Fibroblast of lung (primary cell): ENCODE measurements around the gene DCD. TPM values are rescaled to one million over a fixed set of nuclear protein-coding genes. Genes with fewer than 3 reads are reported as not detected.

ENCODE experiments used
- DNase-seq, 2 donors: peaks; one replicate each; pipeline versions ENCODE4 v3.0.0 to v3.0.0-alpha.2; 2010; ENCODE audit warnings: low read depth in 2 of 2
- H2AFZ ChIP-seq: 2 replicates; pipeline ENCODE4 v1.5.1; 2012; ENCODE audit warnings: low read length, control low read depth, inconsistent platforms
- H3K27ac ChIP-seq: 2 replicates; pipeline ENCODE4 v1.5.1; 2011; ENCODE audit warnings: low read length, control low read depth; ENCODE audit not compliant: insufficient read depth
- H3K27me3 ChIP-seq: 2 replicates; pipeline ENCODE4 v1.5.1; 2011; ENCODE audit warnings: mild to moderate bottlenecking, low read length; ENCODE audit not compliant: control insufficient read depth, insufficient read depth
- H3K36me3 ChIP-seq: 2 replicates; pipeline ENCODE4 v1.5.1; 2011; ENCODE audit warnings: low read length; ENCODE audit not compliant: control insufficient read depth, insufficient read depth
- H3K4me1 ChIP-seq: 2 replicates; pipeline ENCODE4 v1.5.1; 2011; ENCODE audit warnings: low read length; ENCODE audit not compliant: control insufficient read depth, insufficient read depth; ENCODE audit errors: extremely low read depth
- H3K4me2 ChIP-seq: 2 replicates; pipeline ENCODE4 v1.5.1; 2011; ENCODE audit warnings: low read length, control low read depth; ENCODE audit not compliant: insufficient read depth; ENCODE audit errors: extremely low read depth
- H3K4me3 ChIP-seq, 4 experiments: fragments of 200-600 bp in 1 of 4; sonication (generic) in 1 of 4; replicated peaks in 1 of 4; 2 replicates each; pipeline ENCODE4 v1.5.1; 2011 to 2016; ENCODE audit warnings: low read length in 4 of 4, low read depth in 3 of 4, mild to moderate bottlenecking in 3 of 4, control low read depth in 2 of 4, inconsistent platforms in 1 of 4, mixed read lengths in 1 of 4; ENCODE audit not compliant: insufficient read depth in 1 of 4; ENCODE audit errors: control extremely low read depth in 1 of 4
- H3K79me2 ChIP-seq: 2 replicates; pipeline ENCODE4 v1.5.1; 2012; ENCODE audit warnings: mild to moderate bottlenecking, low read length, inconsistent platforms; ENCODE audit not compliant: control insufficient read depth, insufficient read depth
- H3K9ac ChIP-seq: 2 replicates; pipeline ENCODE4 v1.5.1; 2011; ENCODE audit warnings: mild to moderate bottlenecking, low read length, control low read depth; ENCODE audit not compliant: insufficient read depth
- H3K9me3 ChIP-seq: 2 replicates; pipeline ENCODE4 v1.5.1; 2012; ENCODE audit warnings: low read depth, low read length; ENCODE audit not compliant: control insufficient read depth, insufficient read depth
- H4K20me1 ChIP-seq: 2 replicates; pipeline ENCODE4 v1.5.1; 2011; ENCODE audit warnings: low read length; ENCODE audit not compliant: control insufficient read depth, insufficient read depth; ENCODE audit errors: extremely low read depth
- CTCF ChIP-seq, 2 donors: IDR thresholded peaks in 1 of 2; conservative IDR thresholded peaks in 1 of 2; 1 replicate in 1 of 2; 2 replicates in 1 of 2; pipeline ENCODE4 v1.5.1; 2011 to 2012; ENCODE audit warnings: low read length in 2 of 2, control low read depth in 1 of 2, inconsistent platforms in 1 of 2, low read depth in 1 of 2, mild to moderate bottlenecking in 1 of 2
- EZH2 ChIP-seq: IDR thresholded peaks from 2 replicates; pipeline ENCODE4 v1.5.1; 2012; ENCODE audit warnings: low read length, control low read depth, mild to moderate bottlenecking; ENCODE audit errors: missing control alignments
- polyA minus RNA-seq: library from RNA; depleted of rRNA, polyadenylated mRNA; stranded (reverse); fragments of >200 nt; gene quantifications from 2 replicates; pipeline ENCODE4 v1.2.3, GENCODE V29; 2011; ENCODE audit warnings: low replicate concordance
- polyA plus RNA-seq, 2 donors: library from polyadenylated mRNA; depleted of rRNA in 1 of 2; stranded (reverse) in 1 of 2; unstranded in 1 of 2; fragments of >200 nt; gene quantifications; 2 replicates each; pipeline ENCODE4 v1.2.1, GENCODE V29; 2011 to 2012; ENCODE audit warnings: missing spikeins in 1 of 2
- total RNA-seq: library from RNA; depleted of rRNA; stranded (reverse); fragments of >200 nt; gene quantifications from 2 replicates; pipeline ENCODE4 v1.2.1, GENCODE V29; 2014

Gene DCD
- total RNA-seq (not detected in 2 replicates), polyA plus RNA-seq (not detected in 2 replicates), polyA minus RNA-seq (not detected in 2 replicates)
- polyA plus RNA-seq (2012) = not detected in 2 replicates

DNA sequence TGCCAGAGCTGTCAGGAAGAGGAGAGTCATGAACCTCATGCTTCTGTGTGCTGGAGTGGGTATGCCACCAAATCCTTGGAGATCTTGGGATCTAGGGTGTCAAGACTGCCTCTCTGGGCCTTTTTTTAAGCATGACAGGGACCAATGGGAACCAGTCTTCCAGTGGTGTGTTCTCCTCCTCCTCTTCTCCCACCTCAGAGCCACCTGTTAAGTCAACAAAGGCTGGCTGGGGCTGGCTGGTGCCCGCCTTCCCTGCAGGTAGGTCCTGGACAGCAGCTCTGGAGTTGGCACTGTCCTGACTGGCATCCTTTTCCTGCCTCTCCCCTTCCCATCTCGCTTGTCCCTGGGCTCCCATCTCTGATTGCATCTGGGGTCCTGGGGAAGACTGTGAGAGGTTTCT, at the start of gene DCD:
DCD (minus strand) TSS at position 101 of the 400 bp plus-strand sequence; CDS start at position 39, 62 bp downstream.
- DNase-seq = no peak
- H3K9me3 ChIP-seq = no peaks in the 10 kb centered on the region

GRCh38 chr12:54697851-54698250, 49.7 kb upstream of the DCD start:
- H3K9ac ChIP-seq = no peak overlapping the region
- H4K20me1 ChIP-seq = no peaks in the 10 kb centered on the region
- H3K27me3 ChIP-seq = no peaks in the 10 kb centered on the region
- DNase-seq = no peak
- H3K4me1 ChIP-seq = no peaks in the 10 kb centered on the region
- H2AFZ ChIP-seq = no peak overlapping the region
- TF ChIP-seq EZH2 = no peak
- no peak for TF ChIP-seq CTCF (conservative IDR thresholded peaks at IDR 0.05 in 1 of 2, IDR thresholded peaks at IDR 0.05 in 1 of 2; ENCODE audit: low read depth in 1 of 2, low read length in 2 of 2)
- no peak overlapping the region for H3K27ac ChIP-seq
- H3K36me3 ChIP-seq = no peaks in the 10 kb centered on the region
- no peaks in the 10 kb centered on the region for H3K79me2 ChIP-seq
- H3K4me2 ChIP-seq = no peak overlapping the region
- H3K9me3 ChIP-seq = no peaks in the 10 kb centered on the region
- H3K4me3 ChIP-seq = no peak overlapping the region

More for the DNA sequence above, at the start of gene DCD:
- TF ChIP-seq CTCF (conservative IDR thresholded peaks at IDR 0.05 in 1 of 2, IDR thresholded peaks at IDR 0.05 in 1 of 2; ENCODE audit: low read depth in 1 of 2, low read length in 2 of 2) = no peak
- TF ChIP-seq EZH2 = no peak
- no peak within 1 kb of the TSS for H3K4me3 ChIP-seq
- H3K4me1 ChIP-seq = no peaks in the 10 kb centered on the region
- no peaks in the 10 kb centered on the region for H3K79me2 ChIP-seq
- no peak within 1 kb of the TSS for H2AFZ ChIP-seq
- no peak within 1 kb of the TSS for H3K27ac ChIP-seq
- H3K27me3 ChIP-seq = no peaks in the 10 kb centered on the region
- no peaks in the 10 kb centered on the region for H4K20me1 ChIP-seq
- H3K9ac ChIP-seq = no peak within 1 kb of the TSS
- H3K36me3 ChIP-seq = no peaks in the 10 kb centered on the region
- no peak within 1 kb of the TSS for H3K4me2 ChIP-seq

- no peaks in the 10 kb centered on the region for H3K79me2 ChIP-seq
- no peaks in the 10 kb centered on the region for H3K4me1 ChIP-seq
- no peak overlapping the region for H3K4me3 ChIP-seq
- no peaks in the 10 kb centered on the region for H3K27me3 ChIP-seq
- TF ChIP-seq CTCF (conservative IDR thresholded peaks at IDR 0.05 in 1 of 2, IDR thresholded peaks at IDR 0.05 in 1 of 2; ENCODE audit: low read depth in 1 of 2, low read length in 2 of 2) (no peak), EZH2 (no peak)
- no peaks in the 10 kb centered on the region for H3K36me3 ChIP-seq
- no peak overlapping the region for H3K4me2 ChIP-seq
- H3K9me3 ChIP-seq = no peaks in the 10 kb centered on the region
- no peak for DNase-seq
- no peak overlapping the region for H2AFZ ChIP-seq
- H3K27ac ChIP-seq = no peak overlapping the region
- no peak overlapping the region for H3K9ac ChIP-seq
- H4K20me1 ChIP-seq = no peaks in the 10 kb centered on the region
Measured at GRCh38 chr12:54692353-54692752, 44.2 kb upstream of the DCD start.
